Heart left ventricle (tissue), 16 donors: ENCODE data around the gene KRT86. TPM values are rescaled to one million over a fixed set of nuclear protein-coding genes. Genes with fewer than 3 reads are reported as not detected.

ENCODE experiments used
- ATAC-seq, 4 donors: fragments of 200-7000 bp; cut with Tn5 transposase; one replicate each; pipeline ENCODE4 v1.9.1; 2020 to 2022; ENCODE audit warnings: moderate library complexity in 4 of 4, mild to moderate bottlenecking in 3 of 4, moderate number of reproducible peaks in 1 of 4
- DNase-seq, 5 donors: peaks; one replicate each; pipeline ENCODE4 v3.0.0-alpha.2; 2020
- H3K27ac ChIP-seq, 12 donors: fragments of 200-600 bp; sonication (generic) in 4 of 12; one replicate each; pipeline versions ENCODE4 v1.5.0 to v1.8.0; 2016 to 2022; ENCODE audit warnings: mild to moderate bottlenecking in 2 of 12
- H3K27me3 ChIP-seq, 9 donors: fragments of 200-600 bp; sonication (generic) in 2 of 9; one replicate each; pipeline versions ENCODE4 v1.5.1 to v1.8.0; 2016 to 2022; ENCODE audit warnings: mild to moderate bottlenecking in 3 of 9
- H3K36me3 ChIP-seq, 9 donors: fragments of 200-600 bp; sonication (generic) in 2 of 9; one replicate each; pipeline versions ENCODE4 v1.5.0 to v1.8.0; 2018 to 2022; ENCODE audit warnings: mild to moderate bottlenecking in 2 of 9
- H3K4me1 ChIP-seq, 12 donors: fragments of 200-600 bp; sonication (generic) in 4 of 12; one replicate each; pipeline versions ENCODE4 v1.5.0 to v1.8.0; 2016 to 2022; ENCODE audit warnings: mild to moderate bottlenecking in 3 of 12
- H3K4me3 ChIP-seq, 12 donors: fragments of 200-600 bp; sonication (generic) in 4 of 12; one replicate each; pipeline versions ENCODE4 v1.5.0 to v1.8.0; 2017 to 2022; ENCODE audit warnings: mild to moderate bottlenecking in 9 of 12, moderate library complexity in 4 of 12
- H3K9me3 ChIP-seq, 12 donors: fragments of 200-600 bp; sonication (generic) in 4 of 12; one replicate each; pipeline versions ENCODE4 v1.5.0 to v1.8.0; 2016 to 2022; ENCODE audit warnings: mild to moderate bottlenecking in 1 of 12
- CTCF ChIP-seq, 12 donors: fragments of 200-600 bp; sonication (generic) in 4 of 12; IDR thresholded peaks; one replicate each; pipeline versions ENCODE4 v1.5.0 to v1.8.0; 2018 to 2022; ENCODE audit warnings: antibody characterized with exemption in 12 of 12, mild to moderate bottlenecking in 5 of 12
- POLR2A ChIP-seq, 2 donors: fragments of 450-650 bp; IDR thresholded peaks; one replicate each; pipeline ENCODE4 v1.6.1; 2017; ENCODE audit warnings: antibody characterized with exemption in 2 of 2, mild to moderate bottlenecking in 2 of 2, moderate library complexity in 2 of 2
- WGBS, 4 donors: extraction: QIAGEN DNeasy Blood & Tissue Kit in 2 of 4; methylation state at CpG; one replicate each; pipeline versions ENCODE4 v1.1.5 to v1.1.7; 2013 to 2018; 5-methylcytosine and 5-hydroxymethylcytosine counted together
- intact Hi-C, 10 donors: fragments of 100-400 bp; cut with DNase I; formaldehyde crosslinking; loops; one replicate each; pipeline versions ENCODE4 v1.11.1 to v1.14.2; 2022
- polyA plus RNA-seq, 2 donors: library from polyadenylated mRNA; stranded (reverse); fragments of 200-250 nt; gene quantifications; one replicate each; pipeline ENCODE4 v1.2.3, GENCODE V29; 2013
- total RNA-seq, 9 donors: library from RNA; depleted of rRNA in 2 of 9; stranded (reverse); fragments of >200 nt in 2 of 9; fragmentation: NEBNext Ultra II Directional in 3 of 9; extraction: Animal tissue kit (Norgen Biotek cat#: 25700) in 3 of 9; gene quantifications; one replicate each; pipeline versions ENCODE4 v1.1.0 to v1.2.4, GENCODE V29; 2016 to 2023
- donor health status: ischemic (EF 13 %, LVEDD 7.1; RV severe dilation, severe dysfunction).
- donor health status: healthy with polysubstance abuse.
- donor health status: DM: no; HTN: yes; CAD: no.
- donor health status: DM: no; HTN: no; CAD: no.
- donor health status: ischemic (EF 25% LVEDD 6.9; RV normal size, moderate dysfunction).
- donor health status: ischemic (EF 25% LVEDD 5.7; RV mildly dilated, moderate dysfunction).
- donor health status: healthy.
- donor health status: DM: yes; HTN: yes; CAD: no.
- donor health status: ischemic (EF 35%, LVEDD 5.7; RV mildly dilated, moderate dysfunction).
- donor health status: nonischemic (EF 11% LVEDD 7.7; RV severe dilation, severe dysfunction).
- donor health status: DM: yes; HTN: yes; CAD: no.
- donor health status: PGD.
- donor health status: ischemic (EF 29% LVEDD 5.4; RV normal size, mild dysfunction).
- donor health status: nonischemic (EF 23%, LVEDD 6.1; RV moderate dilation, normal function).

The KRT86 gene
- total and polyA plus RNA-seq, 11 donors = not detected

- DNase-seq (no peak), ATAC-seq (no peak)
- 62 to 69% (median 63%) methylated on average over 8 to 11 of the region's 11 CpGs for whole genome bisulfite sequencing, 4 donors
- peaks cover 0 to 48% (median 11%) of the 10 kb centered on the region in 9 donors for H3K27me3 ChIP-seq
- TF ChIP-seq CTCF (IDR thresholded peaks at IDR 0.05) (peak in 6 of 12 donors; percentile 9 to 27 (median 21)), POLR2A (IDR thresholded peaks at IDR 0.05) (no peak)
- peaks cover 0 to 16% (median 0%) of the 10 kb centered on the region in 12 donors for H3K4me1 ChIP-seq
- H3K27ac ChIP-seq = no peak overlapping the region
- H3K4me3 ChIP-seq = no peak overlapping the region
- H3K9me3 ChIP-seq = no peaks in the 10 kb centered on the region
- H3K36me3 ChIP-seq = no peaks in the 10 kb centered on the region
- intact Hi-C loops = no loop called here
Observed at GRCh38 chr12:52305921-52306705, 31.7 kb downstream of the KRT86 start.

- ATAC-seq (no peak), DNase-seq (no peak)
- Histone ChIP-seq H3K27me3 (peaks cover 0 to 45% (median 11%) of the 10 kb centered on the region in 9 donors), H3K36me3 (no peaks in the 10 kb centered on the region), H3K4me1 (peaks cover 0 to 19% (median 0%) of the 10 kb centered on the region in 12 donors), H3K4me3 (no peak overlapping the region), H3K27ac (no peak overlapping the region), H3K9me3 (no peaks in the 10 kb centered on the region)
- TF ChIP-seq CTCF (IDR thresholded peaks at IDR 0.05) (no peak), POLR2A (IDR thresholded peaks at IDR 0.05) (no peak)
- intact Hi-C loops = no loop called here
- WGBS, 4 donors = 82 to 88% (median 85%) methylated on average over 2 of the region's 2 CpGs
Observed at GRCh38 chr12:52306731-52307130, 32.3 kb downstream of the KRT86 start.

- Histone ChIP-seq H3K4me3 (peak overlapping the region; percentile 8 to 58 (median 45)), H3K27ac (peak overlapping the region in 1 of 12 donors; percentile 30), H3K36me3 (no peaks in the 10 kb centered on the region), H3K4me1 (peaks cover 0 to 19% (median 0%) of the 10 kb centered on the region in 12 donors), H3K27me3 (peaks cover 0 to 45% (median 11%) of the 10 kb centered on the region in 9 donors), H3K9me3 (no peaks in the 10 kb centered on the region)
- intact Hi-C loops = no loop called here
- no peak for TF ChIP-seq POLR2A (IDR thresholded peaks at IDR 0.05)
- peak in 7 of 12 donors; percentile 12 to 34 (median 19) for TF ChIP-seq CTCF (IDR thresholded peaks at IDR 0.05)
- peak; percentile 74 to 93 (median 87) for ATAC-seq
- DNase-seq = peak in 4 of 5 donors; percentile 37 to 56 (median 42)
- 7 to 13% (median 9%) methylated on average over 45 to 71 of the region's 71 CpGs for WGBS, 4 donors
Observed at GRCh38 chr12:52307836-52308805, 33.7 kb downstream of the KRT86 start.
